Upper lobe of left lung (tissue), 4 donors: ENCODE data around the gene ARFGEF3.

Experiments
- EP300 ChIP-seq, 4 donors: sonication (generic); formaldehyde crosslinking; IDR thresholded peaks; one replicate each; pipeline ENCODE4 v1.5.1; 2017; ENCODE audit warnings: antibody characterized with exemption in 4 of 4, control low read depth in 2 of 4
- POLR2AphosphoS5 ChIP-seq, 2 donors: sonication (generic); formaldehyde crosslinking; IDR thresholded peaks; one replicate each; pipeline ENCODE4 v1.5.1; 2017; ENCODE audit warnings: antibody characterized with exemption in 2 of 2
- TF ChIP-seq, protein P1 (sequence below), 6 experiments: fragments of 450-650 bp in 4 of 6; fragments of 200-600 bp in 2 of 6; sonication (generic) in 2 of 6; IDR thresholded peaks; one replicate each; pipeline ENCODE4 v1.5.1; 2016 to 2019; ENCODE audit warnings: antibody characterized with exemption in 6 of 6

DNA sequence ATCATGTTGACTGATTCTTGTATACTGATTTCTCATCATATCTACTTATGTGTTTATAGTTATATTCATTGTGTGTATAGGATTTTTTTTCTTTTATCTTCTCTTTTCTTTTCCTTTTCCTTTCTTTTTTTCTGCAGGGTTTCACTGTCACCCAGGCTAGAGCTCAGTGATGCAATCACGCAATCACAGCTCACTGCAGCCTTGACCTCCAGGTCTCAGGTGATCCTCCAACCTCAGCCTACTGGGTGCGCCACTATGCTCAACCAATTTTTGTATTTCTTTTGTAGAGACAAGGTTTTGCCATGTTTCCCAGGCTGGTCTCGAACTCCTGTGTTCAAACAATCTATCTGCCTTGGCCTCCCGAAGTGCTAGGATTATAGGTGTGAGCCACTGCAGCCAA lies 58.2 kb downstream of the ARFGEF3 start:
- TF ChIP-seq, protein P1, sequence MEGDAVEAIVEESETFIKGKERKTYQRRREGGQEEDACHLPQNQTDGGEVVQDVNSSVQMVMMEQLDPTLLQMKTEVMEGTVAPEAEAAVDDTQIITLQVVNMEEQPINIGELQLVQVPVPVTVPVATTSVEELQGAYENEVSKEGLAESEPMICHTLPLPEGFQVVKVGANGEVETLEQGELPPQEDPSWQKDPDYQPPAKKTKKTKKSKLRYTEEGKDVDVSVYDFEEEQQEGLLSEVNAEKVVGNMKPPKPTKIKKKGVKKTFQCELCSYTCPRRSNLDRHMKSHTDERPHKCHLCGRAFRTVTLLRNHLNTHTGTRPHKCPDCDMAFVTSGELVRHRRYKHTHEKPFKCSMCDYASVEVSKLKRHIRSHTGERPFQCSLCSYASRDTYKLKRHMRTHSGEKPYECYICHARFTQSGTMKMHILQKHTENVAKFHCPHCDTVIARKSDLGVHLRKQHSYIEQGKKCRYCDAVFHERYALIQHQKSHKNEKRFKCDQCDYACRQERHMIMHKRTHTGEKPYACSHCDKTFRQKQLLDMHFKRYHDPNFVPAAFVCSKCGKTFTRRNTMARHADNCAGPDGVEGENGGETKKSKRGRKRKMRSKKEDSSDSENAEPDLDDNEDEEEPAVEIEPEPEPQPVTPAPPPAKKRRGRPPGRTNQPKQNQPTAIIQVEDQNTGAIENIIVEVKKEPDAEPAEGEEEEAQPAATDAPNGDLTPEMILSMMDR (IDR thresholded peaks at IDR 0.05) = no peak
- TF ChIP-seq EP300 (IDR thresholded peaks at IDR 0.05) = no peak
- TF ChIP-seq POLR2AphosphoS5 (IDR thresholded peaks at IDR 0.05) = no peak
